Daoy (cell line): ENCODE results near the gene EDC4. TPM values are rescaled to one million over a fixed set of nuclear protein-coding genes. Genes with fewer than 3 reads are reported as not detected.
"Not testable (repeated sequence)": the region's sequence is repeated elsewhere in the genome, so short reads cannot be mapped to it uniquely, and the experiment has no call there.

Experiments used
- DNase-seq: peaks from one replicate; pipeline ENCODE4 v3.0.0-alpha.2; 2015; ENCODE audit warnings: low read depth
- total RNA-seq: library from RNA; depleted of rRNA; stranded (reverse); fragments of >200 nt; shearing (Covaris generic); gene quantifications from 2 replicates; pipeline ENCODE4 v1.2.3, GENCODE V29; 2014

Gene EDC4
- total RNA-seq, 1 experiment from 2014 or later = 43.3 TPM

DNA sequence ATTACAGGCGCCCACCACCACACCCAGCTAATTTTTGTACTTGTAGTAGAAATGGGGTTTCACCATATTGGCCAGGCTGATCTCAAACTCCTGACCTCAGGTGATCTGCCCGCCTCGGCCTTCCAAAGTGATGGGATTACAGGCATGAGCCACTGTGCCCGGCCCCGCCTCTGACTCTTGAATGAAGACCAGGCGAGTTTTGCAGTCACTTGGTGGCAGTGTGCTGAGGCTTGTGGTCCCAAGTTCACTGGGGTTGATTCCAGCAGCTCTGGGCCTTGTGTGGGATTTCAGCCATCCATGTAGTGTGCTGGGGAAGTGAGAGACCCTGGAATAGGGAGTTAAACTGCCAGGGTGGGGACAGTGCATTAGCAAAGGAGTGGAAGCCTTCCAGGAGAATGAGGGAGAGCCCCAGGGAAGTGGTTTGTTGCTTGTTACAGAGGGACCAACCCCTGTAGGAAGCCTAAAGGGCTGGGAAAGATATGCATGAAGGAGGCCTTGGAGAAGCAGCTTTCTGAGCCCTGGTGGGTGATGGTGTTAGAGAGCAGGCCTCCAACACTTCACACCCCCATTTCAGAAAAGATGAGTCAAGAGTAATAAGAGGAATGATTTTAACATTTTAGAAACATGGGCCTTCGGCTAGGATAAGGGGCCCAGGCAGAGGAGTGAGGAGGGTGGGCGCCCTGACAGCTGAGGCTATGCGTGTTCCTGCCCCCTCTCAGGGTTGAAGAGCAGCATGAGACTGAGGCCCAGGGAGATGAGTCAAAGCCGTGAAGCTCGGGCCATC lies 34.7 kb downstream of the EDC4 start:
- no peak for DNase-seq

GRCh38 chr16:67909056-67909742 lies 36.3 kb downstream of the EDC4 start:
- DNase-seq = no peak

GRCh38 chr16:67910158-67910557 lies 37.3 kb downstream of the EDC4 start:
- DNase-seq = no peak

DNA sequence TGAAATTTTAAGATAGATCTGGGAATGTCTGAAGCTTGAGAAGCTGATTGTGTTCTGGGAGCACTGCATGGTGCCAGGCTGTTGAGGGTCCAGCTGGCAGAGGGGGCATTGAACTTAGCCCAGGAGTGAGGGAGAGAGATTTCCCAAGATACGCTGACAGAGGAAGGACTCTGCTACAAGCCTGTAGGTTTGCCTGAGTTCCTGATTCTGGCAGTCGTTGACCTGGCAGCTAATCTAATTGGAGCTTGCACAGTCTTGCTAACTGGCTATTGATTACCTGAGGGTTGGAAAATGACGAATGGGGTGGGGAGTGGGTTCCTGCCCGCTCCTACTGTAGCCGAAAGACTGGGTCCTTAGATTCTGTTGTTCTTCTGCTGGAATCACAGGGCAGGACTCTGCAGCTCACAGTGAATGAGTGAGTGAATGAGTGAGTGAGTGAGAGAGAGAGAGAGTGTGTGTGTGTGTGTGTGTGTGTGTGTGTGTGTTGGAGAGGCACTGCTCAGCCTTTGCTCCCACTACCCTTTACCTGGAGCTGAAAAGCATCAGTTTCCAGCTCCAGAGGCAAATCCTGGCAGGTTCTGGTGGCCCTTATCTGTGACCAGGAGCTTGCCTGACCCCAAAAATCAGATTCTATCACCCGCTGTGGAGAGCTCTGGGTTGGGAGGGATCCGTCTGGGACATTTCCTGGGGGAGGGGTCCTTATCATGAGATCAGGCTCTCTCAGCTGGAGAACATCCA lies 42.1 kb downstream of the EDC4 start:
- DNase-seq = no peak

DNA sequence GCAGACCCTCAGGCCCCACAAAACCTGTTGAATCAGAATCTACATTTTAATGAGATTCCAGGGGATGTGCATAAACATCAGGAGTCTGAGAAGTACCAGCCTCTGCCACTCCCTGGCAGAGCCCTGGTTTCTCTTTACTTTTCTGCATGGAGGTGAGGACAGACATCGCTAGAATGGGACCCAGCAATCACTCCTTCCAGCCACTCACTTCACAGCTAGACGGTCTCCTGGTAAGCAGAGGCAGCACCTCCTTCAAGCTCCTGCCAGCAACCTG lies 42.6 kb downstream of the EDC4 start:
- DNase-seq = not testable (repeated sequence)

- DNase-seq = no peak
These were observed 43.2 kb downstream of the EDC4 start for GRCh38 chr16:67915831-67916723.

- DNase-seq = no peak
These were observed 44.4 kb downstream of the EDC4 start for GRCh38 chr16:67917140-67917851.

GRCh38 chr16:67917852-67918236 lies 45.0 kb downstream of the EDC4 start:
- peak; percentile 75 for DNase-seq

GRCh38 chr16:67919622-67920221 lies 46.9 kb downstream of the EDC4 start:
- DNase-seq = no peak

GRCh38 chr16:67922221-67922620 lies 49.4 kb downstream of the EDC4 start:
- no peak for DNase-seq

DNA sequence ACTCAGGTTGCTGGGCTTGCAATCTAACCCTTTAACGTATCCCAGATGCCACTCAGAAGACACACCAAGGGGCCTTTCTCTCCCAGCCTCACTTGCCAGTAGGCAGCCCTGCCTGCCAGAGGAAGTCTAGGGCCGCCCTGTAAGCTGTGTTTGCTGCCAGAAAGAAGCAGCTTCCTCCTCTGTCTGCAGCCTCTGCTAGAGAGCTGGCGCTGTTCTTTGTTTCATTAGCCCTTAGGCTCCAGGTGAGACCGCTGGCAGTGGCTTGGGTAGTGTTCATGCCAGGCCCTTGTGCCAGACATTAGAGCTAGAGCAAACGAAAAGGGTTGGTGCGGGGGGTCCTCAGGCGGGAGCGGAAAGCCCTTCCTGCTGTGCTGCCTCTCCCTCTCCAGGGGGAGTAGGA lies 49.9 kb downstream of the EDC4 start:
- no peak for DNase-seq

- no peak for DNase-seq
These were observed 50.7 kb downstream of the EDC4 start for GRCh38 chr16:67923414-67924116.

- no peak for DNase-seq
These were observed 51.5 kb downstream of the EDC4 start for GRCh38 chr16:67924140-67924906.

DNA sequence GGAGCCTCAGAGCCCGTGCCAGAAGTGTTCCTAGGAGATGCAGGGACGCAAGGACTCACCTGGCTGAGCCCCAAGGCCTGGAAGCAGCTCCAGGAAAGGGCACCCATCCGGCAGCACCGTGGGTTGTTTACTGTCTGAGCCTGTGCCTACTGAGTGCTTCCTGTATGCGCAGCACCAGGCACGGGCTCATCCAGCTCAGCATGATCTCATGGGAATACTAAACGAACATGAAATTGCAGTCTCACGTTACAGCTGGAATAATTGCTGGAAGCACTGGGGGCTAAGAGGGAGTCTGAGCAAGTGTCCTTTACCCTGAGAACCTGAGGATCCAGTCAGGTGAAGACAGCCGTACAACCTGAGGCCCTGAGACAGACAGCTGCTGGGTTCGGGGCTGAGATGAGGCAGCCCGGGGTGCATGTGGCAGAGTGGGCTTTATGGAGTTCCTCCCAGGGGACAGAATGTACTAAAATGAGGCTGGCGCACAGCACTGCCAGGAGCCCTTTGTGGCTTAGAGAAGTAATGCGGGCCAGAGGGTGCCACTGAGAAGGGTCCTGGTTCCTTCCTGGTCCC lies 53.4 kb downstream of the EDC4 start:
- DNase-seq = peak; percentile 50

- no peak for DNase-seq
These were observed 54.5 kb downstream of the EDC4 start for GRCh38 chr16:67927131-67927941.

DNA sequence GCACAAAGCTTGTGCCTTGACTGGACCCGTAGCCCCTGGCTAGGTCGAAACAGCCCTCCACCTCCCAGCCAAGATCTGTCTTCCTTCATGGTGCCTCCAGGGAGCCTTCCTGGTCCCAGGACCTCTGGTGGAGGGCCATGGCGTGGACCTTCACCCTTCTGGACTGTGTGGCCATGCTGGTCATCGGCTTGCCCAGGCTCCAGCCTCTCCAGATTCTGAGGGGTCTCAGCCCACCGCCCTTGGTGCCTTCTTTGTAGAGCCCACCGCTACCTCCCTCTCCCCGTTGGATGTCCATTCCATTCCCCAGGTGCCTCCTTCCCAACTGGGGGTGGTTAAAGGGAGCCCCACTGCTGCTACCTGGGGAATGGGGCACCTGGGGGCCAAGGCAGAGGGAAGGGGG lies 55.3 kb downstream of the EDC4 start:
- DNase-seq = no peak

DNA sequence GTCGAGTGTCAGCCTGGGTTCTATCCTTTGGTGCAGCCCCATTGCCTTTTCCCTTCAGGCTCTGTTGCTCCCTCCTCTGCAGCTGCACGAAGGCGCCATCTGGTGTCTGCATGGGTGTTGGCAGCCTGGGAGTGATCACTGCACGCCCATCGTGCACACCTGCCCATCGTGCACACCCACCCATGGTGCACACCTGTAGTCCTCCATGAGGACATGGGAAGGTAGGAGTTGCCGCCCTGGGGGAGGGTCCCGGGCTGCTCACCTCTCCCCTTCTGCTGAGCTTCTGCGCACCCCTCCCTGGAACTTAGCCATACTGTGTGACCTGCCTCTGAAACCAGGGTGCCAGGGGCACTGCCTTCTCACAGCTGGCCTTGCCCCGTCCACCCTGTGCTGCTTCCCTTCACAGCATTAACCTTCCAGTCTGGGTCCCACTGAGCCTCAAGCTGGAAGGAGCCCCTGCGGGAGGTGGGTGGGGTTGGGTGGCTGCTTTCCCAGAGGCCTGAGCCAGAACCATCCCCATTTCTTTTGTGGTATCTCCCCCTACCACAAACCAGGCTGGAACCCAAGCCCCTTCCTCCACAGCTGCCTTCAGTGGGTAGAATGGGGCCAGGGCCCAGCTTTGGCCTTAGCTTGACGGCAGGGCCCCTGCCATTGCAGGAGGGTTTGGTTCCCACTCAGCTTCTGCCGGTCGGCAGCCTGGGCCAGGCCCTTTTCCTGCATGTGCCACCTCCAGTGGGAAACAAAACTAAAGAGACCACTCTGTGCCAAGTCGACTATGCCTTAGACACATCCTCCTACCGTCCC lies 55.9 kb downstream of the EDC4 start:
- DNase-seq = peak; percentile 69
